HTR-8/SVneo (cell line): ENCODE results near the gene MED7.
"Not testable (repeated sequence)": the region's sequence is repeated elsewhere in the genome, so short reads cannot be mapped to it uniquely, and the experiment has no call there.

Experiments used
- DNase-seq: peaks from one replicate; pipeline ENCODE4 v3.0.0; 2011; ENCODE audit warnings: low spot score, mixed read lengths; ENCODE audit not compliant: insufficient read length
- FAIRE-seq: peaks from 2 replicates; lab custom pipeline; 2011; peaks lifted over from hg19 to GRCh38; lab: Jason Lieb, UNC

The MED7 gene

GRCh38 chr5:157142317-157143126 lies at the start of gene MED7:
Gene MED7, minus strand, starts transcription at chr5:157142865. Its CDS starts 3,434 bp downstream, at chr5:157139431.
- FAIRE-seq, result peak; percentile 65

DNA sequence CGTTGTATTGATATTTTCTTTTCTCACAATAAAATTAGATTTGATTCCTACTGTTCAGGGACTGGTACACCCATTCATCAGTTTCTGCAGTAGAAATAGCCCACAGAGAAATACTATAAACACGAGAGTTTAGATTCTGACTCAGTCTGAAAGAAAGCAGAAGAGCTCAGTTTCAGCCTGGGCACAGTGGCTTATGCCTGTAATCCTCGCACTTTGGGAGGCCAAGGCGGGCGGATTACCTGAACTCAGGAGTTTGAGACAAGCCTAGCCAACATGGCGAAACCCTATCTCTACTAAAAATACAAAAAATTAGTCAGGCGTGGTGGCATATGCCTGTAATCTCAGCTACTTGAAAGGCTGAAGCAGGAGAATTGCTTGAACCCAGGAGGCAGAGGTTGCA lies 46.6 kb upstream of the MED7 start:
- FAIRE-seq (no peak), DNase-seq (no peak)

More at GRCh38 chr5:157142317-157143126, at the start of gene MED7:
- peak; percentile 97 for DNase-seq

GRCh38 chr5:157188270-157188669 lies 45.6 kb upstream of the MED7 start:
- FAIRE-seq, result no peak
- DNase-seq, result no peak

- FAIRE-seq (no peak), DNase-seq (no peak)
Measured at GRCh38 chr5:157187046-157187754, 44.5 kb upstream of the MED7 start.

DNA sequence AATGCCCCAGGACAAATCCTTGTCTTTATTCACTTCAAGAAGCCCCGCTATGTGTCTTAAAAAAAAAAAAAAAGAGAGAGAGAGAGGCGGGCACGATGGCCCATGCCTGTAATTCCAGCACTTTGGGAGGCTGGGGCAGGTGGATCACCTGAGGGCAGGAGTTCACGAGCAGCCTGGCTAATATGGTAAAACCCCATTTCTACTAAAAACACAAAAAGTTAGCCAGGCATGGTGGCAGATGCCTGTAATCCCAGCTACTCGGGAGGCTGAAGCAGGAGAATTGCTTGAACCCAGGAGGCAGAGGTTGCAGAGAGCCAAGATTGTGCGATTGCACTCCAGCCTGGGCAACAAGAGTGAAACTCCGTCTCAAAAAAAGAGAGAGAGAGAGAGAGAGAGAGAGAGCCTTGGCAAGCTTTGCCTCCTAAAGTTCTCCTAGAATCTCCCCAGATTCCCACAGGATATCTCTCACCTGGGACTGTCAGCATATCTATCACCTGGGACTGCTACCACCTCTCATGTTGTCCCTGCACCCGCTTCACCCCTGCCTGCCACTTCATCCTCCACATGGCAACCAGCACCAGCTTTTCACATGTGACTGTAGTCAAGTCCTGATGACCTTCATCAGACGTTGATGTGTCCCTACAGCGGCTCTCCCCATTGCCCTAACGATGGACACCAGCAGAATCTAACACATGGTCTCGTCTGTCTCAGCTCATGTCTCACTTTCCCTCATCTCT lies 43.8 kb upstream of the MED7 start:
- DNase-seq (no peak), FAIRE-seq (no peak)

- DNase-seq, FAIRE-seq: not testable (repeated sequence)
Measured at GRCh38 chr5:157185122-157185521, 42.5 kb upstream of the MED7 start.

DNA sequence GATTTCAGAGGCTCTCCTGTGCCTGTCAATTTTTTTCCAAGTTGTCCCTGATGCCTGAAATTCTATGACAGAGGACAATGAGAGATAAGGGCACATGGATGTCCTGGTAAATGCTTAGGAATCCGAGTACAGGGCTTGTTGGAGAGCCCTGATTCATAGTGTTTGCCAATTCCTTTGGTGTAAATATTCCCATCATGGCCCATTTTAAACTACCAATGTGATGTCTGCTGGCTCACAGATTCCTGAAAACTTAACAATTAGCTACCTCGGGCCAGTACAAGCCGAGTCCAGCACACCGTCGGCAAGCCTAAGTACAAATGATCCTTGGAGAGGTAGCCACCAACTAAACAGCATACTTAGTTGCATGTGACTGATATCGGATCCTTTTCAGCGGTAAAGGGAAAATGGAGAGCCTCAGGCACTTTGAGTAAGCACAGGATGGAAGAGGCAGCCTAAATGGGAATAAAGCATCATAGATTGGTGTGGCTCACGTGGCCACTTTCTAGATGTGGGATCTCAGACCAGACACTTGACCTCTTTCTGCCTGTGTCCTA lies 41.5 kb upstream of the MED7 start:
- FAIRE-seq (no peak), DNase-seq (no peak)

- FAIRE-seq, result no peak
- DNase-seq, result no peak
Measured at GRCh38 chr5:157182143-157182757, 39.6 kb upstream of the MED7 start.

GRCh38 chr5:157180374-157181264 lies 38.0 kb upstream of the MED7 start, which contains the start of gene ITK:
Gene ITK, plus strand, starts transcription at chr5:157180840. Its CDS starts 138 bp downstream, at chr5:157180978.
- DNase-seq, result no peak
- FAIRE-seq, result no peak

DNA sequence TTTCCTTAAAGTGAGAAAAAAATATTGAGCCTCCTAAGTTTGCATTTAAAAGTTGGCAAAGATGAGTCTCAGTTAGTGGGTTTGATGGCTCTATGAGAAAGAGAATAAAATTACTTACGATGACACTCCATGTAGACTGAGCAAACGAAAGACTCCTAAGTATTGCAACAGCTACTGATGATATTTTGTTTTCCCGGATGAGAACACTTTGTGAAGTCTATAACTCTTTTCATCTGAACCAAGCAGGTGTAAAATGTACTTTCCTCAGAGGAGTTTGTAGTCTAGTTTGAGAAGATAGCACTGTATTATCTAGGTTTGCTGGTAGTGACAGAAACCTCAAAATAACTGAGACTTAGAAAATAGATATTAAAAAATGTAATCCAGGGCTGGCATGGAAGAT lies 36.3 kb upstream of the MED7 start:
- FAIRE-seq, result no peak
- DNase-seq, result no peak

DNA sequence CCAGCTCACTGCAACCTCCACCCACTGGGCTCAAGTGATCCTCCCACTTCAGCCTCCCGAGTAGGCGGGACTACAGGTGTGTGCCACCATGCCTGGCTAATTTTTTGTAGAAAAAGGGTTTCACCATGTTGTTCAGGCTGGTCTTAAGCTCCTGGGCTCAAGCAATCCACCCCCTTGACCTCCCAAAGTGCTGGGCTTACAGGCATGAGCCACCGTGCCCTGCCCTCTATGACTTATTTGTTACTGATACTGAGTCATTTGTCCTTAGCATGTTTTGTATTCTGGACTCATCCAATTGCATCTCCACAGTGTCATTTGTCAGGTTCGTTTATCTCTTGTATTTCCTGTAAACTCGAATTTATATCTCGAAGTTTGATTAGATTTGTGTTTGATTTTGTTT lies 35.3 kb upstream of the MED7 start:
- DNase-seq, result no peak
- no peak for FAIRE-seq

- no peak for FAIRE-seq
Measured at GRCh38 chr5:157175071-157175612, 32.5 kb upstream of the MED7 start.

DNA sequence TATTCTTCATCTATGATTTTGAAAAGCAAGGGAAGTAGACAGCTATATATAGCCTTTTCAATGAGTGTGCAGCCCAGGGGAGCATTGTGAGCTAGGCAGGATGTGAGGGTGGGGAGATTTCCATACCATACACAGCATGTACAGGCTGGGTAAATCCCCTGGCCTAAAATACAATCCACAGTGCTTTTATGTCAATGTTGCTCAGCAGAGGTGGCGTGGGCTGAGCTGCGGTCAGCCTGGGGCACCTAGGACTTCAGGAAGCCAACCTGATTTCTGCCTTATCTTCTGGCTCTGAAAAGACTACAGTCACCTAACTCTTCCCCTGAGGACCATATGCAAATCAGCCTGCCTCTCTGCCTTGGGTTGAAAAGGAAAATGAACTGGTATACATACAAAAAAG lies 29.7 kb upstream of the MED7 start:
- no peak for FAIRE-seq

More at GRCh38 chr5:157175071-157175612, 32.5 kb upstream of the MED7 start:
- no peak for DNase-seq

GRCh38 chr5:157168286-157168685 lies 25.6 kb upstream of the MED7 start:
- FAIRE-seq (no peak), DNase-seq (no peak)

More for the DNA sequence above, 29.7 kb upstream of the MED7 start:
- DNase-seq, result no peak

DNA sequence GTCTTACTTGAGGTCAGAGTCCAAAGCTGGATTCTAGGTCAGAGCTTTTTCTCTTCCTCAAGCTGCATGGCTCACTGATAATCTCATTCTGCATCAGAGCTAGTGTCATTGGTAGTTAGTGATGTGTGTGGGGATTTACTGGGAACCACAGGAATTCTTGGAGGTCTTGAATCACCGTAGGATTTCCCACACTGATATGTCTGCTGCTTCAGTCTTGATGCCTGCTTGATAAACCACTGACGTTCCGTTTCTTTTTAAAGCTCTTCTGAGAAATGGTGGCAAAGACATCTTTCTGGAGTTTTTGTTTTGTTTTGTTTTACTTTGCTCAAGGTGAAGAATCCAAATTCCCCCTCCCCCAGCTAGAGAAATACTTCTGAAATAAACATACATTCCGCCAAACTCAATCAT lies 24.6 kb upstream of the MED7 start:
- DNase-seq (peak; percentile 62), FAIRE-seq (no peak)

GRCh38 chr5:157166214-157167213 lies 23.8 kb upstream of the MED7 start, which contains the start of gene GARIN3:
Gene GARIN3, minus strand, starts transcription at chr5:157166264. Its CDS starts 96 bp downstream, at chr5:157166168.
- FAIRE-seq, result no peak
- DNase-seq, result no peak

GRCh38 chr5:157165668-157166067 lies 23.0 kb upstream of the MED7 start:
- FAIRE-seq, result no peak
- DNase-seq, result no peak
